ENCODE data around the gene PRDM8.

GRCh38 chr4:80187677-80188076, 9.6 kb upstream of the PRDM8 start:
- TF ChIP-seq POLR2A (IDR thresholded peaks at IDR 0.05; ENCODE audit: low read depth, low read length): no peak
- no peak for TF ChIP-seq POLR2AphosphoS5 (IDR thresholded peaks at IDR 0.05; ENCODE audit: low read depth, low read length)
- no peak for TF ChIP-seq TAF1 (IDR thresholded peaks at IDR 0.05; ENCODE audit: borderline replicate concordance, low read depth, low read length)
